GM19099 (cell line): Measurements from ENCODE around the gene TMUB1.

ENCODE experiments used
- POLR2A ChIP-seq: IDR thresholded peaks from 3 replicates; pipeline ENCODE4 v1.6.1; 2011; ENCODE audit warnings: low read depth; ENCODE audit not compliant: insufficient read length; ENCODE audit errors: extremely low read depth

The TMUB1 gene

DNA sequence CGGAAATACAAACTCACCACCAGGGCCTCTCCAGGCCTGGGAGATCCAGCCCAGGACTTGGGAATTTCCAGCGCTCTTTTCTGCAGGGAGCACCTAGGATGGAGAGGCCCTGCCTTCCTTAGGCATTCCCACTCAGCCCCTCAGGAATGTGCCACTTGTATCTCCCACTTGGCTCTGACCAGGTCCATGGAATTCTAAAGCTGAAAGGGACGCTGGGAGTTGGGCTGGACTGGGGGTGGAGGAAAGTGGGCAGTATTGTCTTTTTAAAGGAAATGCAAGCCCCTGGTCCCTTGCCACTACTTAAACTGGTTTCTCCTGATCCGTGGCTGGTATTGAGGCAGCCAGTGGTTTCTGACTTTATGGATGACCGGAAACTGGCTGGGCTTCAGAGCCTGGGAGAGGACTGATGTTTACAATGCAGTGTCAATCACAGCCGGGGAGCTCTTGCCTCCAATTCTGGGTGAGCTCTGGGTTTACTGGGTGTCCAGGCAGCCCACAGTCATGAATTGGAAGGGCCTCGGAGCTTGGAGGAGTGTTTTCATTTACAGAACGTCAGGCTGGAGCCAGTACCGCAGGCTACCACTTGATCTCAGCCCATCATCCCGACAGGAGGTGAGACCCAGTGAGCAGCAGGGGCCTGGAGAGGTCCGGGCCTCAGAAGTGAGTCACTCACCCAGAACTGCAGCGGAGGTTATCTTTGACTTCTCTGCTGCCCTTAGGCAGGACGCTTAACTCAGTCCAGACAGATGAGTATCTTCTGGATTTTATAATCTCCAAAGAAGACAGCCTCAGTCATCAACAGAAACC, 30.3 kb upstream of the TMUB1 start:
- TF ChIP-seq POLR2A = no peak

DNA sequence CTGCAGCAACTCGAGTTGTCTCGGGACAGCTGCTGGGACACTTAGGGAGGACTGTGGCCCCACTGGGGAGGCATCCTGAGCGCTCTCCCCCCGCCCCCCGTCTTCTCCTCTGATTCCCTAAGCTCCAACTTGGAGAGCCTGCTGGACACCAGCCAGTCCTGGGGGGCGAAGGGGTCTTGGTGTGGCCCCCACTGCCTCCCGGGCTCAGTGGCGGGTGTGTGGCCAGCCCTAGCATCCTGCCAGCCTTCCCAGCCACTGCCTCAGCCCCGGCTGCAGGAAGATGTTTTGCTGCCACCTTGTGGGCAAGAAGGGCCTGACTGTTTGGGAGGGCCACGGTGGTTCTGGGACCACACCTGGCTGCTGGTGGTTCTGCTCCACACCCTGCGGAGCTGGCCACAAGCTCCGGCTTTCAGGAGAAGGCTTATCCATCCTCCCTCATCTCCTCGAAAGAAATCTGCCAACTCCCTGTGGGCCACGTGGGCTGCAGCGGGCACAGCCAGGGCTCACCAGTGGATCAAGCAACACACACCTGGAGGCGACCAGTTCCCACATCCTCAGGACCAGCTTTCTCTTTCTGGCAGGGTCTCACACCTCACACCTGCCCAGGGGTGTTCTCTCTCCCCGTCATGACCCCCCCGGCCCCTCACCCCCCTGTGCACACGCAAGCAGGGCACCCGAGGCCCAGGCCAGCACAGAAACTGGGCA, 27.8 kb upstream of the TMUB1 start:
- no peak for TF ChIP-seq POLR2A

DNA sequence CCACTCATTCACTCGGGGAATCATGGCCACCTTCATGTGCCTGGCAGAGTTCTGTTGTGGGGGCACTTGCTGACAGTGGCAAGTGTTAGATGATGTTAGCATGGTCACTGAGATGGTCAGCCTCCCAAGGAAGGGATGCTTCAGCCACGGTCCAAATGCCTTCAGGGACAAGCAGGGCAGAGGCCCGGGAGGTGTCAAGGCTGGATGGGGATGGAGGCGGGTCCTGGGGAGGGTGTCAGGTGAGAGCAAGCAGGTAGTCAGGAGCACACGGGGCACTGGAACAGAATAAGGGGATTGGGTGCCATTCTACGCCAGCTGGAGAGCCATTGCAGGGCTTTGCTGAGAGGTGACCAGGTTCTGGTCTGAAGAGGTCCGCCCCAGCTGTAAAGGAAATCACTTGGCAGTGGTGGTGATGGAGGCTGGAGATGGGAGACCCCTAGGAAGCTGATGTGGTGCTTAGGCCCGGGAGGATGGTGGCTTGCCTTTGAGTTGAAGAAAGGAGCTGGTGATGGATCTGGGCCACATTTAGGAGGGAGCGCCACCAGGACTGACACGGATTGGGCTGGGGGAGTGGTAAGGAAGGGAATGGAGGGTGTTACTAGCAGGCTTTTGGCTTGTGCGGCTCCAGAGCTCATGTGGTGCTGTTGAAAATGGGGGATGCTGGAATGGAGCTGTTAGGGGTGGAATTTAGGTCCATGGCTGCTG, 27.1 kb upstream of the TMUB1 start:
- TF ChIP-seq POLR2A = no peak

DNA sequence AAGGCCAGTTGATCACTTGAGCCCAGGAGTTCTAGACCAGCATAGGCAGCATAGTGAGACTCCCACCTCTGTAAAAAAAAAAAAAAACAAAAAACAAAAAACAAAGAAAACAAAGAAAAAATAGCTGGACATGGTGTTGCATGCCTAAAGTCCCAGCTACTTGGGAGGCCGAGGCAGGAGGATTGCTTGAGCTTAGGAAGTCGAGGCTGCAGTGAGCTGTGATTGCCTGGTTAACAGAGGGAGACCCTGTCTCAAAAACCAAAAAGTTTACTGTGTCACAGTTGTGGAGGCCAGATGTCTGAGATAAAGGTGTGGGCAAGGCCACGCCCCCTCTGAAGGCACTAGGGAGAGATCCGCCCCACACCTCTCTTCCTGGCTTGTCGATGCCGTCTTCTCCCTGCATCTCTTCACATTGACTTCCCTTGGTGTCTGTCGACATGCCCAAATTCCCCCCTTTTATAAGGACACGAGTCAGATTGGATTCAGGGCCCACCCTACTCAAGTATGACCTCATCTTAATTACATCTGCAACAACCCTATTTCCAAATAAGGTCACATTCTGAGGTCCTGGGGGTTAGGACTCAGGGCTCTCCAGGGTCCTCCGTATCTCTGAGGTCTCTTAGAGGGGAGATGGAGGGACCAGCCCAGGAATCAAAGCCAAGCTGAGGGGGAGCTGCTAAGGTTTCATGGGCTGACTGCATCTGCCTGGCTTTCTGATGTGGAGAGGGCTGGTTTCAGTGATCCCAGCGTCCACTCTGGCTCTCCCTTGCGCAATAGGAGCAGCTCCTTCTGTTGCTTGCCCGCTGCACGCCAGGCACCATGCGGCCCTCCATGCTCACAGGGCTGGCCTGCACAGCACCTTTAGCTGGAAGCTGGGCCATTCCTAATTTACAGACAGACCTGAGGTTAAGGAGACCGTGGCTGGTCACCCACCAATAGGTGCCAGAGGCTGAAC, 26.1 kb upstream of the TMUB1 start:
- TF ChIP-seq POLR2A = no peak

DNA sequence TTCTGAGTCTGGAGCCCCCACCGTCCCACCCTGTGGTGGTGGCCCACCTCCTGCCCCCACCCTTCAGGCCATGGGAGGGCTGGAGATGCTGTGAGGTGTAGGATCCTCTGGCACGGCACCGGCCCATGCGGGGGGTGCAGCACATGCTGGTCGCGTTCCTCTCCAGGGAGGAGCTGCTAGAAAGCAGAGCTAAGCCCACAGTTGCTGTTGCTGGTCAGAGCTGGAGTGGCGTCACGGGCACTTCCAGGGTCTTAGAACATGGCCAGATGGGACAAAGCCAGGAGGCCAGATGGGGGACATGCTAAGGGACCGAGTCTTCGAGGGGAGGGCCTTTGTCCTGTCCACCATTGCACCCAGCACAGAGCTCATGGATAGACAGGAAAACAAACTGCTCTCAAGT, 24.6 kb upstream of the TMUB1 start:
- TF ChIP-seq POLR2A = no peak

DNA sequence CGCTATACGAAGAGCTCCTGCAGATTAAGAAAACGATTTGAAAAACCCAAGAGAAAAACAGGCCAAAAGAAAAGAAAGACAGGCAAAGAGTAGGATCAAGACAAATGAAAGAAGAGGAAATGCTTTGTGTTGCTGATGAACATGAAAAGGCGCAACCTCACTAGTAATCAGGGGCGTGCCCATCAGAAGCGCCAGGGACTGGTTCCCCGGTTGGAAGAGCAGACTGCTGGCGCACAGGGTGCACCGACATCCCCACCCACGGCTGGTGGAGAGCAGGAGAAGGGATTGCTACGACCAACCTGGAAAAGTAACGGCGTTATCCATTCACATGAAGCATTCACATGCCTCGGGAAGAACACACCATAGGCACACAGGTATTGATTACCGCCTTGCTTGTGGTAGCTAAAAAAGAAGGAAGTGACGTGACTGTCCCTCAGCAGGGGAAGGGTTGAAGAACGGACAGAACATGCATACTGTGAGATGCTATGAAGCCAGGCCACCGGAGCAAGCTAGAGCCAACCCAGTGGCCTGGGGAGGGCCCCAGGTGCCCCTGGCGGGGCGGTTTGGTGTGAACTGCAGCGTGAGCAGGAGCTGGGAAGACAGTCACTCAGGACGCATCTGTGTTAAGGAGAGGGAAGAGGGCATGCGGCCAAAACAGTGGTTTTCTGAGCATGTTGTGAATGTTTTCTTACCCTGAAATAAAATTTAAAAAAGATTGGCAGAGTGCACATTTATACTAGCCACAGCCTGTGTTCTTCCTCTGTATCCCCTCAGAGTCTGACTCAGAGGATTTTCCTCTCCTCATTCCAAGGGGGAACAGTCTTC, 21.3 kb upstream of the TMUB1 start:
- TF ChIP-seq POLR2A = no peak

DNA sequence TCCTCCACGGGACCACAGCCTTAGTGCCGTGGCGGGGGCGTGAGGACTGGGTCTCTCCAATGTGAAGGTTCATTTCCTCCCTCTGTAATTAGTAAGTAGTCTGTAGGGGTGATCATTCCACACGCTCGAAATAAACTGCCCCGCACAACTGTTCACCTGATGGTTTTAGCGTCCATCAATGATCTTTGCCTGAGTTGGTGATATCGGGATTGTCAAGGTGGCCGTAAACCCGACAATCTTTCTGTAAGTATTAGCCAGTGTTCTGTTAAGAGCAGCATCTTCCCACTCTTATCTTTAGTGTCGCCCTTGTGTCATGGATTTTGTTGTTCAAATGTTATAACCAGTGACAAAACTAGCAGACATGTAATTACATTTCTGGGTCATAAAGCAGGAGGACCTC, 20.7 kb upstream of the TMUB1 start:
- TF ChIP-seq POLR2A = no peak

DNA sequence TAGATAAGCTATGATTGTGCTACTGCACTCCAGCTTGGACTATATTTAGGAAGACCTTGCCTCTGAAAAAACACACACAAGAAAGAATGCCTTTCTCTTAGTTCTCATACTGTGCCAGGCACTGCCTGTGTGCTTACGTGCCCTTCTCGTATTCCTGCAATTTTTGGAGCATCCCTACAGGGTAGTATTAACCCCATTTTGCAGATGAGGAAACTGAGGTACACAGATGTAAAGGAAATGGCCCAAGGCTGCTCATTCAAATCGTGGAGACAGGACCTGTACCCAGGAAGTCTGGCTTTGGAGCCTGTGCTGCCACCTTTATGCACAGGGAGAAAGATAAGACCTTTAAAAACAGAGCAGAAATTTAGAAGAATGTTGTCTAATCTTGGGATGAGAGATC, 19.7 kb upstream of the TMUB1 start:
- no peak for TF ChIP-seq POLR2A

DNA sequence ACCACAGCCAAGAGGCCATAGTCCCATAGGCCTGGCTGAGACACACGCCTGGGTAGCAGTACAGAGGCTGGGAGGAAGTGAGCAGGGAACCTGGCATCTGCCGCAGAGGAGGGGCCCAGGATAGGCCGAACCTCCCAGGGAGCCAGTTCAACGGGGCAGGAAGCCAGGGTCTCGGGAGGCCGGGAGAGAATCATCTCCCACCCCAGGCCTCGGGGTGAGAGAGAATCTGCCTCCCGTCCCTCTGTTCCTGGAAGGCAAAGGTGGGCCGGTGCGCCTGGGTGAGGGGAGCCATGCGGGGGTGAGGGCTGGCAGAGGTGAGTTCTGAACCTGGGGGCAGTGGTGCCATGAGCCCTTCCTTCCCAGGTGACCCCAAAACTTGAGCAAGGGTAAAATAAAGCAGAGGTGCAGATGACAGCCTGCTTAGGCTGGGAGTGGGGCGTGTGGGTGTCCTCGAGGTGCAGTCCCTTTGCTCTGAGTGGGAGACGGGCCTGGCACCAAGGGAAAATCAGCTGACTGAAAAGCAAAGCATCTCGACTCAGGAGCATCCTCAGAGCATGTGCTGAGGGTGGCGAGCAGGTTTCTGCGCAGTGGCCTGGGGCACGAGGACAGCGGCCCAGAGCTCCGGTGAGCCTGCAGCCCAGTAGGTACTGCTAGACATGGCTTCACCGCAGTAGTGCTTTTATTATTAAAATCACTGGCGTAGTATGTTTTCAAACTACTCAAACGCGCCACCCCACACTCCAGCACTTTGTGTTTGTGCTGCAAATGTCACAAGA, 18.5 kb upstream of the TMUB1 start:
- no peak for TF ChIP-seq POLR2A

DNA sequence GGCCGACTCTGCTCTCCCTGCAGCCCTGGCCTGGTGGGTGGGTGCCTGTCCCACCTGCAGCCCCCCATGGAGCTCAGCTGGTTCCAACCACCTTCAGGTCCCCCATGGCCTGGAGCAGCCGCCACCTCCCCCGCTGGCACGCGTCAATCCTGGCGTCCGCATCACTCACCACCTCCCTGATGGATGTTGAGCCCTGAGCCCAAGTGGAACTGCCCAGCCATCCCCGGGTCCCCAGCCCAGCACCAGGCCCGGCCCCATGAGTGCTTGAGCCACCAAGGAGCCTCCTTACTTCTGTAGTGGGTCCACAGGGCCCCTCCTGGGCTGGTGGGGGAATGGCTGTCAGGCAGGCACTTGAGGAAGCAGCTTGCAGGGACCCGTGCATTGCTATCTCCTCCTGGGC, 17.6 kb upstream of the TMUB1 start:
- no peak for TF ChIP-seq POLR2A

DNA sequence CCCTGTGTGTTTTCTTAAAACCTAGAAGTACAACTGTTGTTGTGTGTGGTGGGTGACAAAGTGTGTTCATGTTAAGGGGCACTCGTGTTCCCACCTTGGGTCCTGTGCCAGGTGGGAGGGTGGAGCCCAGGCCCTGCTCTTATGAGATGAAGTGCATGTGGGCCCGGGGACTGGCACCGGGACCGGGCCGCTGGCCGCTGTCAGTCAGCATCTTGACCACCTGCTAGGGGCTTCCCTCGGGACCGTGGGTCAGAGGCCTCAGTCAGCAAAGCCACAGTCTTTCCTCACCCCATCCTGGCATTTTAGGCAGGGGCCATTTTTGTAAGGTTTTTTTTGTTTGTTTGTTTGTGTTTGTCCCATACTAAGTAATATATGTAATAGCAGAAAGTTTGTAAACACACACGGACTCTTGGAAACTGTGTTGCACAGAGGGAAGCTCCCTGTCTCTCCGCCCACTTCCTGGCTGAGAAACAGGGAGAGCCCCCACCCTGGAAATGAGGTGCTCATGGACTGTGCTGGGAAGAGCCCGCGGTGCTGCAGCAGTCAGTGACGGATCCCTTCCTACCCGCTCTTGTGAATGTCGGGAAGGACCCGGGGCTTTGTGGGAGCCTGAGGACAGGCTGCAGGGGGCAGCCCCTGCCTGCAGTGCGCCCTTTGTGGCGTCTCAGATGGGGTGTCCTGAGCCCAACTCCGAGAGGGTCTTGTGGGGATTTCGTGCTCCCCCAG, 16.4 kb upstream of the TMUB1 start:
- TF ChIP-seq POLR2A = no peak

DNA sequence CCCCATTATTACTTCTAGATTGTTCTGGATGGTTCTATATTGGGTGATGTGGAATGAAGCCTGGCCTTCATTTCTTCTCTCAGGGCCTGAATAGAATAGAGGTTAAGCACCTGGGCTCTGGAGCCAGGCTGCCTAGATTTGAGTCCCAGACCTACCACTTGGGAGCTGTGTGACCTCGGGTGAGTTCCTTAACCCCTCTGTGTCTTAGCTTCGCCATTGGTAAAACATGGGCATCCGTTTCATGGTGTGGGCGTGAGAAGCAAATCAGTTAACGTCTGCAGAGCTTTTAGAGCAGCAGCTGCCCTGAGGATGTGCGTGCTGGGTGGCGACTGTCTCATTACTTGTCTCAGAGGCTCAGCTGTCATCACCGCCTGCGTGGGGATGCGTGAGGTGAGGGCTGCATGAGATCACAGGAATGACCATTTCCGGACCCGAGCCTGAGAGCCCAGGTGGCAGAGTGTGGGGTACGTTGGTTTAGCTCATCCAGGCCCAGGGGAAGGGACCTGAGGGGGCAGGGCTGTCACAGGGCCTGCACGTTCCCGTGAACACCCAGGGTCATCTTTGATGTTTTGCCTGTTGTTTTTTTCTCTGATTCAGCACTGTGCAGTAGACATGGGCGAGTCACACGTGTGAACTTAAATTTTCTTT, 12.7 kb upstream of the TMUB1 start:
- no peak for TF ChIP-seq POLR2A

DNA sequence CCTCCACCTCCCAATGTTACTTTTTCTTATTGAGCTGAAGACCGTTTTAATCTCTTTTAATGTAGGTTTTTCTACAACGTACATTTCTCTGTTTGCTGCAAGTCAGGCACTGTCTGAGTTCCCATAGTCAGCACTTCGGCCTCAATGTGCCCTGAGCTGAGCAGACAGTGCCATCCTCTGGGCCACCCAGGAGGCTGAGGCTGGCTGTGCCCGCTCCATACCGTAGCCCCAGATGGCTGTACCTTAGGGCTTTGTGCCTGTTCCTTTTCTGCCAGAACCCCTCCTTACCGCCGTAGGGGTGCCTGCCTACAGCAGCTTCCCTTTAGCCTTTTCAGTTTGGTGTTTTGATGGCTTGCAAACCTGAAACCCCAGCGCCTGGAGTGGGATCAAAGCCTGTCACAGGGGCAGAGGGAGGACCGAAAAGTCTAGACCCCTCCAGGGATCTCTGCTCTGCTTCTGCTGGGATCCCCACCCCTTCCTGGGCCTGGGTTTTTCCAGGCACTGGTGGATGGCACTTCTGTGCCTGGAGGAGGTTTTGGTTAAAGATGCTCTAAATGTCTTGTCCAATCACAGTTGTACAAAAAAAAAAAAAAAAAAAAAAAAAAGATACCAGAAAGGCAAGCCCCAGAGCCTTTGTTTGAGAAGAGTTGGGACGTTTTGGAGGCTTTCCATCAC, 12.0 kb upstream of the TMUB1 start:
- TF ChIP-seq POLR2A = no peak
